Activated CD8-positive, alpha-beta memory T cell treated with anti-CD3 and anti-CD28 coated beads for 4 hours (primary cell): ENCODE data around the gene FAM221A.
"Not testable (repeated sequence)": the region's sequence is repeated elsewhere in the genome, so short reads cannot be mapped to it uniquely, and the experiment has no call there.

Source experiments
- DNase-seq, 2 donors: peaks; one replicate each; pipeline ENCODE4 v3.0.0-alpha.2; 2020; ENCODE audit warnings: low read depth in 2 of 2

FAM221A gene, protein sequence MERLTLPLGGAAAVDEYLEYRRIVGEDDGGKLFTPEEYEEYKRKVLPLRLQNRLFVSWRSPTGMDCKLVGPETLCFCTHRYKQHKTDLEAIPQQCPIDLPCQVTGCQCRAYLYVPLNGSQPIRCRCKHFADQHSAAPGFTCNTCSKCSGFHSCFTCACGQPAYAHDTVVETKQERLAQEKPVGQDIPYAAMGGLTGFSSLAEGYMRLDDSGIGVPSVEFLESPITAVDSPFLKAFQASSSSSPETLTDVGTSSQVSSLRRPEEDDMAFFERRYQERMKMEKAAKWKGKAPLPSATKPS

GRCh38 chr7:23679898-23680413 is at the start of gene FAM221A:
TSS of gene FAM221A (plus strand) at chr7:23680199. CDS start at chr7:23680219, 20 bp downstream.
- DNase-seq = peak; percentile 59

DNA sequence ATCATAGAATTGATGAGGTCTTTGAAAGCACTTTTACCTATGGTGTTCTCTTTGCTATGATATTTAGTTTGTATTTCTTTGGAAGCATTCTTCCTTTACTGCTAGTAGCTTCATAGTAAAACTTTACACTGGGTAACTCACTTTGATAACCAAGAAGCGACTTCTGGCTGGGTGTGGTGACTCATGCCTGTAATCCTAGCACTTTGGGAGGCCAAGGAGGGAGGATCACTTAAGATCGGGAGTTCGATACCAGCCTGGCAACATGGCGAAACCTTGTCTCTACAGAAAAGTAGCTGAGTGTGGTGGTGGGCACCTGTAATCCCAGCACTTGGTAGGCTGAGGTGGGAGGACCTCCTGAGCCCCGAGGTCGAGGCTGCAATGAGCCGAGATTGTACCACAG is 46.6 kb upstream of the FAM221A start:
- DNase-seq = no peak

DNA sequence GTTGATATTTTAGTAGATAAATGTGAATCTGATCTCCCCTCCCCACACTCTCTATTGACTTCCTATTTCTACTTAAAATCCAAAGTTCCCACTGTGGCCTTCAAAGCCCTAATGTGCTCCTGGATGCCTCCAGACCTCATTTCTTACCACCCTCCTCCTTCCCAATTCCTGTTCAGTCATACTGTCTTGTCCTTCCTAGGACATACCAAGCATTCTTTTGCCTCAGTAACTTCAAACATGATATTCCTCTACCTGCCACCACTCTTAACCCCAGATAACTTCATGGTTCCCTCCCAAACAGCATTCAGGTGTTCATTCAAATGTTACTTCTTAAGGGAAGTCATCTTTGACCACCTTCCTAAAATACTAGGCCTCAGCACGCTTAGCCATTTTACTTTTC is 34.2 kb upstream of the FAM221A start:
- no peak for DNase-seq

DNA sequence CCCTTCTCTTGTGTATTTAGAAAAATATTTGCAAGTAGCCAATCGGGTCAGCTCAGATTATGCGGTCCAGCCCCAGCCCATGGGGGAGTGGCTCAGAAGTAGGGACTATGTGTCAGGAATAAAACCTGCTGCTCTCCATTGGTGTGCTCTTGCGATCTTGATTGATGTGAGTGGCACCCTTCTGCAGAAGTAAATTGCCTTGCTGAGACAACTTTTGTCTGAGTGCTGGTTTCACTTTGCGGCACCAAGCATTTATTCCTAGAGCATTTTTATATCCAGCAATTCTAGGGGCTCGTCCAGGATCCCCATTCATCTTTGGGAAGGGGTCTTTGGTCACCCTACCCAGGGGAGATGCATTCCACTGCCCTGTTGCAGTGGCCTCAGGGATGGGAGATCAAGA is 26.1 kb upstream of the FAM221A start:
- no peak for DNase-seq

DNA sequence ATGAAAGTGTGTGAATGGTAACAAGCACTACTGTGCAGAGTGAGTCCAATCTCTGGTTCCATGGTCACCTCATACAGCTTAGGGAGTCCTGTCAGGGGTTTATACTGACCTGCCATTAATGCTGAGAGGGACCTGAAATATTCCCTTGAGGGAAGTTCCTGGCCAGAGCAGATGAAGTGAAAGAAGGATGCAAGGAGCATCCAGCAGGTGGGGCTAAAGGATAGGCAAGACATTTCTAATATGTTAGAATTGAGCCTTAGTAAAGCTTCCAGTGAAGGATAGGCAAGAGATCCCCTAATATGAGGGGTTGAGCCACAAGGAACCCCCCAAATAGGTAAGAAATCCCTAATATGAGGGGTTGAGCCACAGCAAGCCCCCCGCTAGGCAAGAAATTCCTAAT is 25.5 kb upstream of the FAM221A start:
- no peak for DNase-seq

- DNase-seq = no peak
These were observed 24.6 kb upstream of the FAM221A start for GRCh38 chr7:23655433-23655832.

GRCh38 chr7:23658831-23659427 is 21.1 kb upstream of the FAM221A start:
- no peak for DNase-seq

DNA sequence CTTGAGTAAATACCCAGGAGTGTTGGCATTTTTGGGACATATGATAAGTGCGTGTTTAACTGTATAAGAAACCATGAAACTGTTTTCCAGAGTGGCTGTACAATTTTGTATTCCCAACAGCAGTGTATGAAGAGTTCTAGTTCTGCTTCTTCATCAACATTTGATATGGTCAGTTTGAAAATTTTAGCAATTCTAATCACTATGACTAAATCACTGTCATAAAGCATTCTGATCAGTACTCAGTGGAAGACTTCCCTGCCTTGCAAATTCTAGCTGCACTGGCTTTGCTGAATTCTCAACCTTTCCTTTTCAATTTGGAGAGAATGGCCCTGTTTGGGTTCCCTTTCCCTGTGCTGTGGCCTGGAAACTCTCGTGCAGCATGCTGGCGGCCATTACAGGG is 18.6 kb upstream of the FAM221A start:
- DNase-seq = no peak

DNA sequence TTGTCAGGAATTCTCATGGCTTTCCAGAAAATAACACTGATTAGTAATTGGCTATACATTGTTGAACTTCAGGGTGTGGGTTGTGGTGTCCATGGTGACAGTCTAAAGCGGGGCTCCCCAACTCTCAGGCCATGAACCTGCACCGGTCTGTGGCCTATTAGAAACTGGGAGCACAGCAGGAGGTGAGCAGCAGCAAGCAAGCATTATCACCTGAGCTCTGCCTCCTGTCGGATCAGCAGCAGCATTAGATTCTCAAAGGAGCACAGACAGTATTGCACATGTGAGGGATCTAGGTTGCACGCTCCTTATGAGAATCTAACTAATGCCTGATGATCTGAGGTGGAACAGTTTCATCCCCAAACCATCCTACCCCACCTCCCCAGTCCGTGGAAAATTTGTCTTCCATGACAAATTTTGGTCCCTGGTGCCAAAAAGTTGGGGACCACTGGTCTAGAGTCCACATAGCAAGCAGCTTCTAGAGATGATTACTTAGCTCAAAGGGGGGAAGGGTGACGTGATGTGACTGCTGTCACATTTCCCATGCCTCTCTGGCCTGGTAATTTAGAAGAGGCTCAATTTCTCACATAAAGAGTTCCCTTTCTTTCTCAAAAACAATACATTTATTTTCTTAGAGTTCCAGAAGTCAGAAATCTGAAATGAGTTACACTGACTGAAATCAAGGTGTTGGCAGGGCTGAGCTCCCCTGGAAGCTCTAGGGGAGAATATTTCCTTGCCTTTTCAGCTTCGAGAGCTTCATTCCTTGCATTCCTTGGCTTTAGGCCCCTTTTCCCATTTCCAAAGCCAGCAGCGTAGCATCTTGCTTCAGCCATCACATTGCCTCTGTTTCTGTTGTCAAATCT is 17.6 kb upstream of the FAM221A start:
- no peak for DNase-seq

- DNase-seq = no peak
These were observed 17.1 kb upstream of the FAM221A start for GRCh38 chr7:23662984-23663313.

DNA sequence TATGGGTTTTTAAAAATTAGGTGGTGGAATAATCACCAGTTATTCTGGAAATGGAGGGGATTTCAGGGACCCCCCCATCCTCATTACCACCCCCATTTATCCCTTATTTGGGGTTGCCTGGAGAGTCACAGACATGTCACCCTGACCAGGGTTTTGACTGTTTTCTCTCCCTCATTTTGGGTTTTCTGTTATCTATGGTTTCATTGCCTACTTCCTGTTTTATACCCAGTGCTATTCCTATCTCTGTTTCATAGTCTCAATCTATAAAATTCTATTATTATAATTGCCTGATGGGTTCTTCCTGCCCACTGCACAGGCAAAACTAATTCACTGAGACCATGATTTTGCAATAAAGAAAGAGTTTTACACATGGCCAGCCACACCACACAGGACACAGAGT is 15.9 kb upstream of the FAM221A start:
- DNase-seq = no peak

DNA sequence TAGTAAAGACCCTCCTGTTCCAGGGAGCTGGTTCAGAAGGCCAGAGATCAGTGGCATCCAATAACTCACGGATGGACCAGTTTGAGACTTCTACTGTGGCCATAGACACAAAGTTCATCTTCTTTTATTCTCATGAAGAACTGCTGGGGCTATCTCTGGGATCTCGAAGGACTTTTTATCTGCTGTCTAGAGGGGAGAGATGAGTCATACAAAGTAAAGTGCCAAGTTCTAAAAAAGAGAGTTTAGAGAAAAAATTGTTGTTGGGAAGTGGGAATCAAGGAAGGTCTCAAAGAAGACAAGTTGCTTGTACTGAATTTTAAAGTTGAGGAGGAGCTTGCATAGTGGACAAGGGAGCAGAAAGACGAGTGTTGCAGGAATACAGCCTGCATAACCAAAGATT is 8.0 kb upstream of the FAM221A start:
- DNase-seq = no peak

DNA sequence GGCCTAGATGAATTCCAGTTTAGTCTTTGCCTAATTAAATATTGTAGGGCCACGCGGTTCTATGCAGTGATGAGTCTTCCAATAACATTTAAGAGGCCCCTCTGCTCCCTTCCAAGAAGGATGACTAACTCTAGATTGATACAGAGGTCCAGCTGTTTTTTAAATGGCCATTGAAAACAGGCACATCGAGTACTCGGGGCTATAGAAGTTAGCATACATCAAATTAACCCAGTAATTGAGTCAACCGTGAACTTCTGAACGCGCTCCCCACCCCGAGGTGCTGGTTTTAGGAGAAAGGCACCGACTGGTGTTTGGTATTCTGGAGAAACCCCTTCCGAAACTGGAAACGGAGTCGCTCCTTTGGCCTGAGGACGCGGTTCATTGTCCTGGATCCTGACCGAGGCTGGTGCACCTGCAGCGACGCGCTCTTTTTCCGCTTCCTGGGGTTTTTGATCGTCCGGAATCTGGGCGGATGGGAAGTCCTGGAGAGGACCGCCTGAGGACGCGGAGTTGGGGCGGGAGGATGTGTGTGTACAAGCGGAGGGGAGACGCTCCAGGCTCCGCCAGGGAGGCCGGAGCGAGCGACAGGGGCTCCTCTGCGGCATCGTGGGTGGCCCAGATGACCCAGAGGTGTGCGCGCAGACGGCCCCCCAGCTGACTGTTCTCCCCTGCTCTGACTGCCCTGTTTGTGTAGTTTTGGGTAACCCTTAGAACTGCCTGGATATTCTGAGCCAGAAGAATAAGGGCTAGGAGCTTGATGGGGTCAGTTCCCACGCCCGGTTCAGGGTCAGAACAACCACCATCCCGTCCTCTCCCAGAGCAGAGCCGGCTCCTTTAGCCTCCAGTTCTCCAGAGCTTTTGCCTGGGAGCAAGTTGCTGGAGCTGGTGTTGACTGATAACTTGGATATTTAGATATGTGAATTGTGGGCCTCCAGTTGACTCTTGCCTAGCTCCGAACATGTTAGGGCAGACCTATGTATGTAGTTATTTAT is 711 bp downstream of the FAM221A start:
- peak in 1 of 2 donors; percentile 10 for DNase-seq

DNA sequence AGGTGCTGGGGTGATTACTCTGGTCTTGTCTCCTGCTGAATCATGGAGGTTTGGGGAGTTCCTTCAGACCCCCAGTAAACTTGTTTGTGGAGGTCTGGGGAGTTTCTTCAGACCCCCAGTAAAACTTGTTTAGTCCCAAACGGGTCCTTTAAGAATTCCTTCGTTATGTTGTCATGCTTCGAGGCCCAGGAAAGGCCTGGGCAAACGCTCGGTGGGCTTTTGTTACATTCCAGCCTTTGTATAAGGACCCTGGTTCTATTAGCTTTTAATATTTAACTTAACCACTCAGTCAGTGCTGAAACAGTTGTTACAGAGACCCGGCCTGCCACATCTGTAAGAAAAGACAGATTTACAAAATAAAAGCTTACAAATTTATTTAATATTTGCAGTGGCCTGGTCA is 4.0 kb downstream of the FAM221A start:
- not testable (repeated sequence) for DNase-seq

DNA sequence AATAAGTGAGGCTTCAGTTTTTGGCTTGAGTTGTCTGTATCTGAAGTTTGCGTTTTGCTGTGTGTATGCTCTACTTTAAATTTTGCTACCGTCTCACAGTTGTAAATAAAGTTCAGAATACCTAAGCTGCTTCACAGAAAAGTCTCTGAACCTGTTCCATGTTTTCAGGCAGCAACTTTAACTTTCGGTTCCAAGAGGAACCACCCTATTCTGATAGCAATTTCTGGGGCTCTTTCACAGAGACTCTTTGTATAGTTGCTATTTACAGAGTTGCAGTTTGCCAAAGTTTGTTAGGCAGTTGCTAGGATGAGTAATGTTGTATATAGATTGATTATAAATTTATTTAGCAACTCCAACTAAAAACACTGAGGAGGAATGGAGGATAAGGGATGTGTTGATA is 5.7 kb downstream of the FAM221A start:
- DNase-seq = no peak

- no peak for DNase-seq
These were observed 7.0 kb downstream of the FAM221A start for GRCh38 chr7:23687011-23687410.

GRCh38 chr7:23689165-23689564 is 9.2 kb downstream of the FAM221A start:
- DNase-seq = no peak

DNA sequence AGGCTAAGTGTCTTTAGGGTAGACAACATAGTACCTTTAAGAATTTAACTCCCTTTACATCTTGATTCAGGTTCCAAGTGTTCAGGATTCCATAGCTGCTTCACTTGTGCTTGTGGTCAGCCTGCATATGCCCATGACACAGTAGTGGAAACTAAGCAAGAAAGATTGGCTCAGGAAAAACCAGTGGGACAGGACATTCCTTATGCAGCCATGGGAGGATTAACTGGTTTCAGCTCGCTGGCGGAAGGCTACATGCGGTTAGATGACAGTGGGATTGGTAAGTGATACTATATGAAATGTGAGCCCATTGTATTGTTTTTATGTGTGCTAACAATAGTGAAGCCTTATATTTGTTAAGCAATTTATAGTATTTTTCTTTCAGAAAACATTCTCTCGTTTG is 11.3 kb downstream of the FAM221A start:
- no peak for DNase-seq

DNA sequence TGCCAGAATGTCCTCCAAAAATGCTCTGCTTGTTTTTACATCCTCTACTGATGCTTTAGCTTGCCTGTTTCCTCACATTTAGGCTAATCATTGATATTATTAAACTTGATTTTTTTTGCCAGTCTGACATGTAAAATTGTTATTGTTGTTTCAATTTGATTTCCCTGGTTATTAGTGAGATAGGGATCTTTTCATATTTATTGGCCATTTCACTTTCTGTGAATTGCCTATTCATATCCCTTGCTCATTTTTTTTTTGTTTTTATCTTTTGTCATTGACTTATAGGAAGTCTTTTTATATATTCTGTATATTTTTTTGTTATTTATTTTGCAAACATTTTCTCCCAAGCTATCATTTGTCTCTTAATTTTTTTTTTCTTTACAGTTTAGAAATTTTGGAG is 13.2 kb downstream of the FAM221A start:
- DNase-seq = no peak

GRCh38 chr7:23696916-23697441 is 17.0 kb downstream of the FAM221A start:
- peak; percentile 16 to 20 for DNase-seq

- no peak for DNase-seq
These were observed 18.8 kb downstream of the FAM221A start for GRCh38 chr7:23698822-23699221.
